ENCODE data around the gene CTNNAL1. TPM values are rescaled to one million over a fixed set of nuclear protein-coding genes. Genes with fewer than 3 reads are reported as not detected.
A peak's percentile ranks its signal among the peaks of the same experiment; 100 is the strongest.

The CTNNAL1 gene
- total RNA-seq, 1 donor from 2014 or later = 24.7 TPM

DNA sequence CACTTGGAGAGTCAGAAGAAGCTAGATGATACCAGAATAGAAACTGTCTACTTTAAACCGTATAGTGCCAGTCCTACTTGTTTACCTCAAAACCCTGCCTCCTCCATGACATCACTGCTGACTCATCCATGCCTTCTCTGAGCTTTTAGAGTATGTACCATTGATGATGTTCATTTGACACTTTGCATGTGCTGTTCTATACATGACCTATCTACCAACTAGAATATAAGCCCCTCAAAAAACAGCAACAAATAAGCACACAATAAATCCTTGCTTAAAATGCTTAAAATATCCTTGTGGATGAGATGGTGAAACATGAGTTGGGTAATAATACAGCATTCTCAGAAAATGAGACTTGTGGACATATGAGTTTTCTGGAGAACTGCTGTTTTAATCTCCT lies 2.6 kb downstream of the CTNNAL1 start:
- H3K27me3 ChIP-seq (ENCODE audit: control insufficient read depth, insufficient read depth, low read length) = no peaks in the 10 kb centered on the region
- TF ChIP-seq, protein P1, sequence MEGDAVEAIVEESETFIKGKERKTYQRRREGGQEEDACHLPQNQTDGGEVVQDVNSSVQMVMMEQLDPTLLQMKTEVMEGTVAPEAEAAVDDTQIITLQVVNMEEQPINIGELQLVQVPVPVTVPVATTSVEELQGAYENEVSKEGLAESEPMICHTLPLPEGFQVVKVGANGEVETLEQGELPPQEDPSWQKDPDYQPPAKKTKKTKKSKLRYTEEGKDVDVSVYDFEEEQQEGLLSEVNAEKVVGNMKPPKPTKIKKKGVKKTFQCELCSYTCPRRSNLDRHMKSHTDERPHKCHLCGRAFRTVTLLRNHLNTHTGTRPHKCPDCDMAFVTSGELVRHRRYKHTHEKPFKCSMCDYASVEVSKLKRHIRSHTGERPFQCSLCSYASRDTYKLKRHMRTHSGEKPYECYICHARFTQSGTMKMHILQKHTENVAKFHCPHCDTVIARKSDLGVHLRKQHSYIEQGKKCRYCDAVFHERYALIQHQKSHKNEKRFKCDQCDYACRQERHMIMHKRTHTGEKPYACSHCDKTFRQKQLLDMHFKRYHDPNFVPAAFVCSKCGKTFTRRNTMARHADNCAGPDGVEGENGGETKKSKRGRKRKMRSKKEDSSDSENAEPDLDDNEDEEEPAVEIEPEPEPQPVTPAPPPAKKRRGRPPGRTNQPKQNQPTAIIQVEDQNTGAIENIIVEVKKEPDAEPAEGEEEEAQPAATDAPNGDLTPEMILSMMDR (IDR thresholded peaks at IDR 0.05; ENCODE audit: insufficient read depth, low read length, poor library complexity, severe bottlenecking) = no peak
- DNase-seq (ENCODE audit: low read depth) = peak; percentile 43
- H3K4me3 ChIP-seq (ENCODE audit: low read depth, low read length) = no peak overlapping the region
- H3K36me3 ChIP-seq (ENCODE audit: control insufficient read depth, insufficient read depth, low read length) = no peaks in the 10 kb centered on the region

DNA sequence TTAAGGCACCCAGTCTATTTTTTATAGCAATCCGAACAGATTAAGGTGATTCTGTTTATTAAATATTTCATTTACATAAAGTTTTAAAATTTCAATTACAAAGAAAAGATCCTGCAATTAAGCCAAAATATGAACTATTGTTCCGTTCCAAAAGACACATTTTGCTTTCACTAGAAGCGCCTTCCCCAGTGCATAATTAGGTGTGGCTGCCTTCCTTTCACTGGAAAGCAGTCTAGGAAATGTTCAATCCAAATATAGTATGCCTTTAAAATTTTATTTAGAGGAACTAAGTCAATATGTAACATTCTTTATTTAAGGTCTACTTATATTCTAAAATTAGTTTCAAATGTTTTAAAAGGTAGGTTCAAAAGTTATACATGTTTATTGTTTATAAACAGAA lies 7.6 kb downstream of the CTNNAL1 start:
- no peak for DNase-seq (ENCODE audit: low read depth)
- no peaks in the 10 kb centered on the region for H3K36me3 ChIP-seq (ENCODE audit: control insufficient read depth, insufficient read depth, low read length)
- no peaks in the 10 kb centered on the region for H3K27me3 ChIP-seq (ENCODE audit: control insufficient read depth, insufficient read depth, low read length)
- TF ChIP-seq, protein P1 (IDR thresholded peaks at IDR 0.05; ENCODE audit: insufficient read depth, low read length, poor library complexity, severe bottlenecking) = no peak
- no peak overlapping the region for H3K4me3 ChIP-seq (ENCODE audit: low read depth, low read length)

DNA sequence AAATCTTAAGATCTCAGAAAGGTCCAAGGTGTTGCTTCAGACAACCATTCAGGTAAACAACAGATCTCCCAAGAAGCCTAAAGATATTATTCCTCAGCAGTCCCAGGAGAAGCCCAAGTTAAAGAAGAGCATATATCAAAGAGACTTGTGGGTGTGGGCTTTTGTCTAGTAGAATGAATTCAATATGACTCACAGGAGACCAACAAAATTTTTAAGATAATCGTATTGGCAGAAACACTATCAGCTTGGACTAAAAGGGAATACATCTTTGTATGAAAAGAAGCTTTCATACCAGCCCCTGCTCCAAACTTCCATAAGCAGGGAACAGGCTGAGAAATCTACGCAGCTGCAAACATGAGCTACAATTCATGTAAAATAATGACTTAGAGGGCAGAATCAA lies 10.2 kb downstream of the CTNNAL1 start:
- no peaks in the 10 kb centered on the region for H3K36me3 ChIP-seq (ENCODE audit: control insufficient read depth, insufficient read depth, low read length)
- TF ChIP-seq, protein P1 (IDR thresholded peaks at IDR 0.05; ENCODE audit: insufficient read depth, low read length, poor library complexity, severe bottlenecking) = no peak
- no peak for DNase-seq (ENCODE audit: low read depth)
- no peak overlapping the region for H3K4me3 ChIP-seq (ENCODE audit: low read depth, low read length)
- no peaks in the 10 kb centered on the region for H3K27me3 ChIP-seq (ENCODE audit: control insufficient read depth, insufficient read depth, low read length)

DNA sequence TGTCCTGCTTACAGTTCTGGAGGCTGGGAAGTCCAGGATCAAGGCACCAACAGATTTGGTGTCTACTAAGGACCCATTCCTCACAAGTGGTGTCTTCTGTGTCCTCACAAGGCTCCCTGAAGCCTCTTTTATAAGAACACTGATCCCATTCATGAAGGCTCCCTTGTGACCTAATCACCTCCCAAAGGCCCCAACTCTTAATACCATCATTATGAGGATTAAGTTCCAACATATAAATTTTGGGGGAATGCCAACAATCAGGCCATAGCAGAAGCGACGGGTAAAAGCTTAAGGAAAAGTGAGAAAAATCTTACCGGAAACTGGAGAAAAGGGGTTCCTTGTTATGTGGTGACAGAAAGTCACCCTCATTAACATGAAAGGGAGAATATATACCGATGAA lies 11.2 kb downstream of the CTNNAL1 start:
- Histone ChIP-seq H3K36me3 (ENCODE audit: control insufficient read depth, insufficient read depth, low read length) (no peaks in the 10 kb centered on the region), H3K27me3 (ENCODE audit: control insufficient read depth, insufficient read depth, low read length) (no peaks in the 10 kb centered on the region), H3K4me3 (ENCODE audit: low read depth, low read length) (no peak overlapping the region)
- TF ChIP-seq, protein P1 (IDR thresholded peaks at IDR 0.05; ENCODE audit: insufficient read depth, low read length, poor library complexity, severe bottlenecking) = no peak
- no peak for DNase-seq (ENCODE audit: low read depth)

DNA sequence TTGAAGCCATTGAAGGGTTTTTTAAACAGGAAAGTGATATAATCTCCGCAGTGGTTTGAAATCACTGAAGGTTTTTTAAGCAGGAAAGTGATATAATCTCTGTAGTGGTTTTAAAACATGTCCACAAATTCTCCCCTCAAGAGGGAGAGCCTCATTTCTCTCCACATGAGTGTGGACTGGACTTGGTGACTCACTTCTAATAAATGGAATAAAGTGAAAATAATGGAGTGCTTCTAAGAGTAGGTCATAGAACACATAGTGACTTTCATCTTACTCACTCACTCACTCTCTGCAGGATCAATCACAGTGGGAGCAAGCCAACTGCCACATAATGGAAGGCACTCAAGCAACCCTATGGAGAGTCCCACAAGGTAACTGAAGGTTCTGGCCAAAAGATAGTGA lies 12.0 kb downstream of the CTNNAL1 start:
- no peaks in the 10 kb centered on the region for H3K27me3 ChIP-seq (ENCODE audit: control insufficient read depth, insufficient read depth, low read length)
- H3K4me3 ChIP-seq (ENCODE audit: low read depth, low read length) = no peak overlapping the region
- TF ChIP-seq, protein P1 (IDR thresholded peaks at IDR 0.05; ENCODE audit: insufficient read depth, low read length, poor library complexity, severe bottlenecking) = no peak
- peak; percentile 69 for DNase-seq (ENCODE audit: low read depth)
- H3K36me3 ChIP-seq (ENCODE audit: control insufficient read depth, insufficient read depth, low read length) = no peaks in the 10 kb centered on the region

DNA sequence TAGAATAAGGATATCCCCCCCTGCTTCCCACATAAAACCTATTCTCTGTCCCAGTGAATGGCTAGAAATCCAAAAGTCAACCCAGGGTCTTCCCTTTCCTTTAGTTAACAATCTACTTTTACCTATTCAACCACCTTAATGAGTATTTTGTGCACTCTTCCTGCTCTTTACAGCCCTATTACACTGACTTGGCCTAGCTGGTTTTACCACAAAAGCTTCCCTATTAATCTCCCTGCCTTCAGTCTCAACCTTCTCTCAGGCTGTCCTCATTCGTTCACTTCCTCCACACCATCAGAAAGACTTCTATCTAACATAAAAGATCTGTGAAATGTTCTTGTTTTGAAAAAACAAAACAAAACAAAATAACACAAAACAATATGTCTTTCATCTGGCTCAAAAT lies 16.2 kb downstream of the CTNNAL1 start:
- H3K36me3 ChIP-seq (ENCODE audit: control insufficient read depth, insufficient read depth, low read length) = no peaks in the 10 kb centered on the region
- H3K4me3 ChIP-seq (ENCODE audit: low read depth, low read length) = no peak overlapping the region
- H3K27me3 ChIP-seq (ENCODE audit: control insufficient read depth, insufficient read depth, low read length) = no peaks in the 10 kb centered on the region
- no peak for DNase-seq (ENCODE audit: low read depth)
- TF ChIP-seq, protein P1 (IDR thresholded peaks at IDR 0.05; ENCODE audit: insufficient read depth, low read length, poor library complexity, severe bottlenecking) = no peak

Data from kidney epithelial cell (primary cell).